Psoas muscle (tissue), 8 donors: ENCODE data around the gene NBL1. TPM values are rescaled to one million over a fixed set of nuclear protein-coding genes. Genes with fewer than 3 reads are reported as not detected.
"Not testable (repeated sequence)": the region's sequence is repeated elsewhere in the genome, so short reads cannot be mapped to it uniquely, and the experiment has no call there.

Source experiments
- ATAC-seq, 4 donors: fragments of 200-7000 bp; cut with Tn5 transposase; one replicate each; pipeline ENCODE4 v1.9.1; 2020; ENCODE audit warnings: moderate library complexity in 3 of 4, mild to moderate bottlenecking in 2 of 4
- DNase-seq, 2 donors: peaks; one replicate each; pipeline ENCODE4 v3.0.0-alpha.2; 2020
- H3K27ac ChIP-seq: fragments of 200-600 bp; one replicate; pipeline ENCODE4 v1.8.0; 2022
- H3K27me3 ChIP-seq, 3 donors: fragments of 200-600 bp in 1 of 3; one replicate each; pipeline versions ENCODE4 v1.6.1 to v1.8.0; 2013 to 2022; ENCODE audit warnings: low read length in 2 of 3, mild to moderate bottlenecking in 2 of 3, moderate library complexity in 1 of 3; ENCODE audit not compliant: insufficient read depth in 3 of 3
- H3K36me3 ChIP-seq, 2 donors: fragments of 200-600 bp in 1 of 2; one replicate each; pipeline versions ENCODE4 v1.6.1 to v1.8.0; 2013 to 2022; ENCODE audit warnings: low read depth in 1 of 2, mild to moderate bottlenecking in 1 of 2, moderate library complexity in 1 of 2; ENCODE audit not compliant: insufficient read depth in 1 of 2
- H3K4me1 ChIP-seq: fragments of 200-600 bp; one replicate; pipeline ENCODE4 v1.8.0; 2022
- H3K4me3 ChIP-seq: fragments of 200-600 bp; one replicate; pipeline ENCODE4 v1.8.0; 2022; ENCODE audit warnings: mild to moderate bottlenecking
- H3K9me3 ChIP-seq: fragments of 200-600 bp; one replicate; pipeline ENCODE4 v1.8.0; 2022
- WGBS, 3 donors: extraction: QIAGEN DNeasy Blood & Tissue Kit; methylation state at CpG; one replicate each; pipeline versions ENCODE4 v1.1.6 to v1.1.7; 2013; 5-methylcytosine and 5-hydroxymethylcytosine counted together
- intact Hi-C, 2 donors: fragments of 100-400 bp; cut with DNase I; formaldehyde crosslinking; loops; one replicate each; pipeline versions ENCODE4 v1.11.0 to v1.14.2; 2022
- polyA plus RNA-seq, 3 donors: library from polyadenylated mRNA; stranded (reverse); fragments of 200-250 nt; gene quantifications; one replicate each; pipeline ENCODE4 v1.2.3, GENCODE V29; 2013
- total RNA-seq, 4 donors: library from RNA; stranded (reverse); fragmentation: NEBNext Ultra II Directional in 2 of 4; extraction: Animal tissue kit (Norgen Biotek cat#: 25700) in 2 of 4; gene quantifications; one replicate each; pipeline versions ENCODE4 v1.2.1 to v1.2.4, GENCODE V29; 2021 to 2023
- TF ChIP-seq, protein P1 (sequence below): fragments of 200-600 bp; IDR thresholded peaks from one replicate; pipeline ENCODE4 v1.8.0; 2022; ENCODE audit warnings: antibody characterized with exemption
- donor health status: healthy with polysubstance abuse.
- donor health status: DM: no; HTN: no; CAD: no; lungs with moderate emphysema.
- donor health status: Bipolar disorder and iron deficiency.
- donor health status: healthy.
- donor health status: DM: yes; HTN: yes; CAD: no.
- donor health status: DM: no; HTN: no; CAD: no.
- donor health status: DM: no; HTN: no; CAD: no.
- donor health status: DM: yes; HTN: yes; CAD: no.

NBL1 gene
- total and polyA plus RNA-seq, 7 donors = 11.8 to 22.8 (median 13.0) TPM

DNA sequence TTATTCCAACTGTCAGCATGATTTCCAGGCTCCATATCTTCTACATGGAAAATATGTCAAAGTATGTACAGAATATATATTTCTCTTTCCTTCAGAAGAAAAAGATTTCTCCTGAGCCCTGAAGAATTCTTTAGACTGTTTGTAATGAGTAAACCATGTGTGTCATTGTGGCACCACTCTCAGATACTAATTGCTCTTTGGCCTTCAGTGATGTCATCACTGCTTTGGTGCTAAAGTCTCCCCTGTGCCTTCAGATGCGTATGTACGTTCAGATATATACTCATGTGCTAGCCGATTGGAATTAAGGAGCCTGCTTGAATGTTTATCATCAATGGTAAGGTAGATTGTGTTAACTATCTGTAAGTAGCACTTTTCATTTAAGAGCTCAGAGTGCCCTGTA lies 20.6 kb upstream of the NBL1 start:
- H3K4me3 ChIP-seq = no peak overlapping the region
- TF ChIP-seq, protein P1, sequence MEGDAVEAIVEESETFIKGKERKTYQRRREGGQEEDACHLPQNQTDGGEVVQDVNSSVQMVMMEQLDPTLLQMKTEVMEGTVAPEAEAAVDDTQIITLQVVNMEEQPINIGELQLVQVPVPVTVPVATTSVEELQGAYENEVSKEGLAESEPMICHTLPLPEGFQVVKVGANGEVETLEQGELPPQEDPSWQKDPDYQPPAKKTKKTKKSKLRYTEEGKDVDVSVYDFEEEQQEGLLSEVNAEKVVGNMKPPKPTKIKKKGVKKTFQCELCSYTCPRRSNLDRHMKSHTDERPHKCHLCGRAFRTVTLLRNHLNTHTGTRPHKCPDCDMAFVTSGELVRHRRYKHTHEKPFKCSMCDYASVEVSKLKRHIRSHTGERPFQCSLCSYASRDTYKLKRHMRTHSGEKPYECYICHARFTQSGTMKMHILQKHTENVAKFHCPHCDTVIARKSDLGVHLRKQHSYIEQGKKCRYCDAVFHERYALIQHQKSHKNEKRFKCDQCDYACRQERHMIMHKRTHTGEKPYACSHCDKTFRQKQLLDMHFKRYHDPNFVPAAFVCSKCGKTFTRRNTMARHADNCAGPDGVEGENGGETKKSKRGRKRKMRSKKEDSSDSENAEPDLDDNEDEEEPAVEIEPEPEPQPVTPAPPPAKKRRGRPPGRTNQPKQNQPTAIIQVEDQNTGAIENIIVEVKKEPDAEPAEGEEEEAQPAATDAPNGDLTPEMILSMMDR = no peak
- ATAC-seq (no peak), DNase-seq (no peak)
- intact Hi-C loops = no loop called here
- no peaks in the 10 kb centered on the region for H3K9me3 ChIP-seq
- H3K4me1 ChIP-seq = peaks cover 5% of the 10 kb centered on the region
- H3K27me3 ChIP-seq = no peaks in the 10 kb centered on the region
- H3K36me3 ChIP-seq = peaks cover 11 to 49% of the 10 kb centered on the region in 2 donors
- WGBS, 3 donors = 82 to 89% (median 87%) methylated on average over 3 of the region's 3 CpGs
- H3K27ac ChIP-seq = no peak overlapping the region

DNA sequence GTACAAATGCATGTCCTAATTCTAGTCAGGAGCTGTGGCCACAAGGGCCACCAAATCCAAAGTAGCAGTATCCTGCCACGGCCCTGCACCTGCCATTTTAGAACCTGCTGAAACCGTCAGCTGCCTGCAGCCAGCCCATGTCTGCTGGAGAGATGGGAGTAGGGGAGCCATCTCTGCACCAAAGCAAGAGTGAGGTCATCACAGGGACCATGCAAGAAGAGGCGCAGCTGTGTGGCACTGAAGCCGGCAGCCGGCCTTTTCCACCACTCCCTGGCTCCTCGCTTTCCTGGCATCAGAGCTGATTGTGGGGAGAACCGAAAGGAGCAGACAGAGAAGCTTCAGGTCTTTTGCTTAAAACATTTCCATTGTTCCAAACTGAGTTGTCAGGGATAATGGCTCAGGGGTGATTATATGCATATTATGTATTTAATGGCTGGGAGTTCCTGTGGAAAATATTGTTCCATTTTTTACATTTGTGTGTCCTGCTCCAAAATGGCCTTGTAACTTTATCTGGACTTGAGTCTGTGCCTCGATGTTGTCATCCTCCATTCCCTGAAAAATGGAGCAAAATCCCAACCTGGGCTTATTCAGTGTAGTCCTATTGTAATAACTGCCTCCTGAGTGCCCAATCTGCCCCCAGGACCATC lies 18.7 kb upstream of the NBL1 start:
- intact Hi-C loops = no loop called here
- WGBS, 3 donors = 70 to 83% (median 72%) methylated on average over 8 of the region's 8 CpGs
- H3K9me3 ChIP-seq = no peaks in the 10 kb centered on the region
- H3K36me3 ChIP-seq = peaks cover 14 to 54% of the 10 kb centered on the region in 2 donors
- ATAC-seq (no peak), DNase-seq (no peak)
- peaks cover 5% of the 10 kb centered on the region for H3K4me1 ChIP-seq
- no peaks in the 10 kb centered on the region for H3K27me3 ChIP-seq
- TF ChIP-seq, protein P1 = no peak
- H3K4me3 ChIP-seq = no peak overlapping the region
- H3K27ac ChIP-seq = no peak overlapping the region

DNA sequence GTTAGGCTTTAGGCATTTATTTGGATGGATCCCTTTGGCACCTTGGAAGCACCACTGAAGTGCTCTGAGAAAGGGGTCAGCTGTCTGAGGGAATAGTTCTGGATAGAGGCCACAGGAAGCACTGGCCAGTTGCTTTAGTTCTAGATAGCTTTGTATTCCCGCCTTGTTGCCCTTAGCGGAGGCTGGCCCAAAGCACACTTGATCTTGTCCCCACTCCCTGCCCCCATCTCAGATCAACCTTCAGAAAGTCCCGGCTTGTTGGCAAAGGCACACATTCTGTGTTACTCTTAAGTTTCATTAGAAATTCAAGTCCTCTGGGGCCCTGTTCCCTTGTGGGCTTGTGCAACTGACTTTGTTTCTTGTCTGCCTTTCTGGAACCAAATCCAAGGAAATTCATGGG lies 15.2 kb upstream of the NBL1 start:
- no peak for ATAC-seq
- intact Hi-C loops = no loop called here

DNA sequence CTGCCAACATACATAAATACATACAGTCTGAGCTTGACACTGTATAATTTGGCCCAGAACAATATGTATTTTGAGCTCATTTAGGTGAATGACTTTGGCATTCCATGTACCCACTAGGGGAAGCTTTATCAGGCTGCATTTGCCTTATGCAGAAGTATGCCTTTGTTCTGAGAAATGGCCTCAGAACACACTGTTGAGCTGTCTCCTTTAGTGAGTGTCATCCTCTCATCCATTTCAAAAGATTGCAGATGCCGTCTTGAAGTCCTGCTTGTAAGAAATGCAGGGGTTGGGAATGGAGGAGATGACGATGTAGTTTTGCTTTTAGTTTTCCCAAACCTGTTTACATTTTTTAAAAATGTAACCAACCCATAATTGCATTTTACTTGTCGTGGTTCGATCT lies 14.8 kb upstream of the NBL1 start:
- Histone ChIP-seq H3K4me1 (no peaks in the 10 kb centered on the region), H3K9me3 (no peaks in the 10 kb centered on the region), H3K4me3 (no peak overlapping the region), H3K27me3 (no peaks in the 10 kb centered on the region), H3K36me3 (peaks cover 14 to 40% of the 10 kb centered on the region in 2 donors), H3K27ac (no peak overlapping the region)
- DNase-seq (no peak), ATAC-seq (no peak)
- 84 to 89% (median 87%) methylated on average over 4 of the region's 4 CpGs for WGBS, 3 donors
- intact Hi-C loops = no loop called here
- TF ChIP-seq, protein P1 = no peak

More for the DNA sequence above, 15.2 kb upstream of the NBL1 start:
- Histone ChIP-seq H3K4me1 (no peaks in the 10 kb centered on the region), H3K27me3 (no peaks in the 10 kb centered on the region), H3K9me3 (no peaks in the 10 kb centered on the region), H3K36me3 (peaks cover 14 to 45% of the 10 kb centered on the region in 2 donors), H3K4me3 (no peak overlapping the region), H3K27ac (no peak overlapping the region)
- no peak for DNase-seq
- TF ChIP-seq, protein P1 = no peak
- 21 to 41% (median 21%) methylated on average over 3 of the region's 3 CpGs for WGBS, 3 donors

DNA sequence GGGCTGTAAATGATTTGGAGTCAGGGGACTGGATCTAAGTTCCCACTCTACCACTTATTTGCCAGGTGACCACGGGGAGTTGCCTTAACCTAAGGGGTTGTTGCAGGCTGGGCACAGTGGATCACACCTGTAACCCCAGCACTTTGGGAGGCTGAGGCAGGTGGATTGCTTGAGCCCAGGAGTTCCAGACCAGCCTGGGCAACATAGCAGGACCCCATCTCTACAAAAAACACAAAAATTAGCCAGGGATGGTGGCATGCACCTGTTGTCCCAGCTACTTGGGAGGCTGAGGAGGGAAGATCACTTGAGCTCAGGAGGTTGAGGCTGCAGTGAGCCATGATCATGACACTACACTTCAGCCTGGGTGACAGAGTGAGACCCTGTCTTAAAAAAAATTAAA lies 13.9 kb upstream of the NBL1 start:
- H3K27ac ChIP-seq, H3K4me3 ChIP-seq, H3K27me3 ChIP-seq, intact Hi-C loops, H3K4me1 ChIP-seq, H3K9me3 ChIP-seq, ATAC-seq, DNase-seq: not testable (repeated sequence)
- peaks cover 14 to 31% of the 10 kb centered on the region in 2 donors for H3K36me3 ChIP-seq
- WGBS, 3 donors = 89 to 94% (median 91%) methylated on average over 1 of the region's 1 CpG
